CD4-positive, alpha-beta T cell (primary cell): ENCODE results near the gene IGSF5. TPM values are rescaled to one million over a fixed set of nuclear protein-coding genes. Genes with fewer than 3 reads are reported as not detected.

Experiments used
- ATAC-seq: fragments of 200-7000 bp; cut with Tn5 transposase; one replicate; pipeline ENCODE4 v1.10.0; 2022; ENCODE audit warnings: mild to moderate bottlenecking; ENCODE audit not compliant: poor library complexity
- CTCF ChIA-PET: fragments of 350-600 bp; sonication (Branson Sonifier 250); formaldehyde crosslinking; loops from one replicate; lab custom pipeline; 2021; ENCODE audit warnings: antibody characterized with exemption, inconsistent platforms; lab: Charles Lee
- POLR2A ChIA-PET: fragments of 350-600 bp; sonication (Branson Sonifier 250); formaldehyde crosslinking; loops from one replicate; lab custom pipeline; 2021; ENCODE audit warnings: antibody characterized with exemption, inconsistent platforms; lab: Charles Lee
- DNase-seq, 14 experiments: peaks; one replicate each; pipeline ENCODE4 v3.0.0-alpha.2; 2013 to 2020; ENCODE audit warnings: mixed read lengths in 2 of 14
- H3K27ac ChIP-seq, 2 donors: one replicate each; pipeline versions ENCODE4 v1.5.1 to v1.7.0; 2013; ENCODE audit warnings: low read length in 2 of 2, low read depth in 1 of 2, mild to moderate bottlenecking in 1 of 2
- H3K27me3 ChIP-seq, 2 experiments: 1 replicate in 1 of 2; 2 replicates in 1 of 2; pipeline versions ENCODE4 v1.6.1 to v1.7.0; 2013; ENCODE audit warnings: low read length in 2 of 2, control low read depth in 1 of 2, mild to moderate bottlenecking in 1 of 2, moderate library complexity in 1 of 2; ENCODE audit not compliant: insufficient read depth in 2 of 2, control insufficient read depth in 1 of 2
- H3K36me3 ChIP-seq: one replicate; pipeline ENCODE4 v1.6.1; 2013; ENCODE audit warnings: low read length, control low read depth; ENCODE audit not compliant: insufficient read depth
- H3K4me1 ChIP-seq: one replicate; pipeline ENCODE4 v1.6.1; 2013; ENCODE audit warnings: low read length, control low read depth; ENCODE audit not compliant: insufficient read depth
- H3K4me3 ChIP-seq: one replicate; pipeline ENCODE4 v1.5.1; 2013; ENCODE audit warnings: mild to moderate bottlenecking, low read length, moderate library complexity
- H3K9me3 ChIP-seq, 2 experiments: 1 replicate in 1 of 2; 2 replicates in 1 of 2; pipeline versions ENCODE4 v1.6.1 to v1.7.0; 2013; ENCODE audit warnings: low read length in 2 of 2, mild to moderate bottlenecking in 2 of 2, control low read depth in 1 of 2, moderate library complexity in 1 of 2; ENCODE audit not compliant: control insufficient read depth in 1 of 2, insufficient read depth in 1 of 2
- H3K27ac Mint-ChIP-seq: one replicate; pipeline ENCODE4 v1.8.0; 2020; ENCODE audit warnings: mixed read lengths
- H3K27me3 Mint-ChIP-seq: one replicate; pipeline ENCODE4 v1.8.0; 2021; ENCODE audit warnings: mixed read lengths
- H3K36me3 Mint-ChIP-seq: one replicate; pipeline ENCODE4 v1.8.0; 2021; ENCODE audit warnings: low read depth, mixed read lengths
- H3K4me1 Mint-ChIP-seq: one replicate; pipeline ENCODE4 v1.8.0; 2021; ENCODE audit warnings: low read depth, mixed read lengths
- H3K4me3 Mint-ChIP-seq: one replicate; pipeline ENCODE4 v1.8.0; 2020; ENCODE audit warnings: mild to moderate bottlenecking, mixed read lengths
- H3K9me3 Mint-ChIP-seq: one replicate; pipeline ENCODE4 v1.8.0; 2020; ENCODE audit warnings: mixed read lengths
- CTCF ChIP-seq: fragments of 200-600 bp; IDR thresholded peaks from one replicate; pipeline ENCODE4 v1.8.0; 2022; ENCODE audit warnings: antibody characterized with exemption, mild to moderate bottlenecking
- intact Hi-C, 2 experiments: fragments of 100-400 bp; cut with DNase I in 1 of 2; cut with micrococcal nuclease in 1 of 2; formaldehyde crosslinking; loops; one replicate each; pipeline versions ENCODE4 v1.15.1 to v1.9.0; 2023 to 2025; cut with DNase I, micrococcal nuclease
- total RNA-seq, 174 experiments: library from RNA in 2 of 174; stranded (reverse) in 2 of 174; gene quantifications; one replicate each; pipeline ENCODE4 v1.2.3 and lab custom pipeline; 2021 to 2026

IGSF5 gene
- total RNA-seq, 2 experiments from 2014 or later, result not detected

GRCh38 chr21:39843916-39844315, 98.9 kb downstream of the IGSF5 start:
- intact Hi-C loops, result no loop called here
- Histone ChIP-seq H3K4me1 (no peaks in the 10 kb centered on the region), H3K9me3 (peaks cover 0 to 9% of the 10 kb centered on the region in 2 experiments), H3K27me3 (no peaks in the 10 kb centered on the region), H3K4me3 (no peak overlapping the region), H3K36me3 (no peaks in the 10 kb centered on the region), H3K27ac (no peak overlapping the region)
- ChIA-PET POLR2A (no interaction called here), CTCF (no interaction called here)
- Mint-ChIP-seq H3K9me3 (no peaks in the 10 kb centered on the region), H3K27me3 (no peaks in the 10 kb centered on the region), H3K4me1 (no peaks in the 10 kb centered on the region), H3K36me3 (no peaks in the 10 kb centered on the region), H3K27ac (no peak overlapping the region), H3K4me3 (no peak overlapping the region)
- TF ChIP-seq CTCF, result no peak
- no peak for ATAC-seq
- no peak for DNase-seq

DNA sequence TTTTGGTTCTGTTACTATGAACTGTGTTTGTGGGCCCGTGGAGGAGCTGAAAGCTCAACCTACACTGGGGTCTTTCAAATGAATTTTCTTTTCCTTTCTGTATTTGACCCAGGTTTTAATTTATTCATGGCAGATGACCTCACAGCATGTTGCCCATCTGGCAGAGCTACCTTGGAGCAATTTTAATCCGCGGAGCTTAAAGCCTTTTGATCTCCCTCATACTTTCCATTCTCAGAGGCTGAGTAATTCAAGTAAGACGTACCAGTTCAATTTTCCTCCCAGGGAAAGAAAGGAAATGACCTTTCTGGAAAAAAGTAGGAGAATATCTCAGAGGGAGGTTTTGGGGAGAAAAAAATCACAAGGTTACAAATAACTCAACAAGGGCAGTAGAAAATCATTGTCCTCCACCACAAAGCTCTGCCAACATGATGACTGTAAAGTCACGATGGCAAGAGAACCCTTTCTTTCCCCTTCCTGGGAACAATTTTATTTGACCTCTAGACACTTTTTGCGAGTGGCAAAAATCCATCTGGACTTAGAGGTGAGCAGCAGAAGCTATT, 100.7 kb downstream of the IGSF5 start:
- POLR2A ChIA-PET, result no interaction called here
- CTCF ChIA-PET, result no interaction called here
- intact Hi-C loops, result no loop called here

DNA sequence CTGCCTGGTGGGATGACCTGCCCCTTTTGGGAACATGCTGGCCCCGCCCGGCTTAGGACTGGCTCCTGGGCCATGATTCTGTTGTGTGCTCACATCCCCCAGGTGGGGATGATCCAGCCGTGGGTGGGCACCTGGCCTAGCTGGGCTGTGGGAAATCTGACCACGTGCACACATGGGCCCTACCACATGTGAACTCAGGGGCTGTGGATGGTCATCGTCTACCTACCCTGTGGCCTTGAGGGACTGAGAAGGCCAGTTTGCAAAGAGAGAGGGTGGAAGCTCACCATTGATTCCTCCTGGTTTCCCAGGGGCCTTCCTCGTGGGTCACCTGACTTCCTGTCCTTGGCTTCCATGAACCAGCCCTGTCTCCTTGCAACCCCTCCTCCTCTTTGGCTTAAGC, 102.9 kb downstream of the IGSF5 start:
- CTCF ChIA-PET, result no interaction called here
- Histone ChIP-seq H3K4me3 (no peak overlapping the region), H3K27me3 (no peaks in the 10 kb centered on the region), H3K36me3 (no peaks in the 10 kb centered on the region), H3K27ac (no peak overlapping the region), H3K4me1 (no peaks in the 10 kb centered on the region), H3K9me3 (peaks cover 0 to 17% of the 10 kb centered on the region in 2 experiments)
- POLR2A ChIA-PET, result no interaction called here
- H3K27ac Mint-ChIP-seq, result no peak overlapping the region
- TF ChIP-seq CTCF, result no peak
- intact Hi-C loops, result no loop called here
- no peak for DNase-seq
- H3K36me3 Mint-ChIP-seq, result no peaks in the 10 kb centered on the region
- no peak for ATAC-seq
- H3K9me3 Mint-ChIP-seq, result no peaks in the 10 kb centered on the region
- H3K4me3 Mint-ChIP-seq, result no peak overlapping the region
- no peaks in the 10 kb centered on the region for H3K4me1 Mint-ChIP-seq
- no peaks in the 10 kb centered on the region for H3K27me3 Mint-ChIP-seq

More for the DNA sequence above, 100.7 kb downstream of the IGSF5 start:
- no peak overlapping the region for H3K27ac Mint-ChIP-seq
- no peaks in the 10 kb centered on the region for H3K36me3 Mint-ChIP-seq
- no peak for DNase-seq
- no peak for ATAC-seq
- no peaks in the 10 kb centered on the region for H3K4me1 Mint-ChIP-seq
- no peaks in the 10 kb centered on the region for H3K27me3 ChIP-seq
- H3K9me3 ChIP-seq, result peaks cover 0 to 13% of the 10 kb centered on the region in 2 experiments
- no peak for TF ChIP-seq CTCF
- no peaks in the 10 kb centered on the region for H3K4me1 ChIP-seq
- no peak overlapping the region for H3K27ac ChIP-seq
- no peak overlapping the region for H3K4me3 Mint-ChIP-seq
- no peaks in the 10 kb centered on the region for H3K9me3 Mint-ChIP-seq
- H3K36me3 ChIP-seq, result no peaks in the 10 kb centered on the region
- no peak overlapping the region for H3K4me3 ChIP-seq
- H3K27me3 Mint-ChIP-seq, result no peaks in the 10 kb centered on the region
